Midbrain (tissue), 1 donor: ENCODE data around the gene BHMT.
"Not testable (repeated sequence)": the region's sequence is repeated elsewhere in the genome, so short reads cannot be mapped to it uniquely, and the experiment has no call there.

ENCODE experiments used
- DNase-seq: peaks from one replicate; lab custom pipeline; 2025; lab: John Stamatoyannopoulos, UW

The BHMT gene

GRCh38 chr5:79172269-79172668, 60.7 kb downstream of the BHMT start:
- DNase-seq, result no peak

DNA sequence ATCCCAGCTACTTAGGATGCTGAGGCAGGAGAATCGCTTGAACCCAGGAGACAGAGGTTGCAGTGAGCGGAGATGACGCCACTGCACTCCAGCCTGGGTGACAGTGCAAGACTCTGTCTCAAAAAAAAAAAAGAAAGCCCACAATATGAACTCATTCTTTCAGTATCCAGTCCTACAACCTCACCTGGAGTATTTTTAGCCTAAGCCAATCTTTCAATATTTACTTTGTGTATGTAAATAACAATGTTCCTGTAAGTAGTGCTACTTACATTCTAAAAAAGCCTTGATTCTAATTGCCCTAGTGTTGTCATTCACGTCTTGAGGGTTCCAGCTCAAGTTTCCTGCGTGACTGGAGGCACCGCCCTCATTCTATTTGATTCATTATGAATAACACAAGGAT, 62.0 kb downstream of the BHMT start:
- DNase-seq, result no peak

DNA sequence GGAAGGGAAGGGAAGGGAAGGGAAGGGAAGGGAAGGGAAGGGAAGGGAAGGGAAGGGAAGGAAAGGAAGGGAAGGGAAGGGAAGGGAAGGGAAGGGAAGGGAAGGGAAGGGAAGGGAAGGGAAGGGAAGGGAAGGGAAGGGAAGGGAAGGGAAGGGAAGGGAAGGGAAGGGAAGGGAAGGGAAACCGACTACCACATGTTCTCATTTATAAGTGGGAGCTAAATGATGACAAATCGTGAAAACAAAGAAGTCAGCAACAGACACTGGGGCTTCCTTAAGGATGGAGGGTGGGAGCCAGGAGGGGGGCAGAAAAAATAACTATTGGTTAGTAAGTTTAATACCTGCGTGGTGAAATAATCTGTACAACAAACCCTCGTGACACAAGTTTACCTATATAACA, 68.8 kb downstream of the BHMT start:
- not testable (repeated sequence) for DNase-seq

- no peak for DNase-seq
These were observed 69.9 kb downstream of the BHMT start for GRCh38 chr5:79181419-79182022.
